Peyer's patch (tissue), 4 donors: ENCODE measurements around the gene FEM1A.
"Not testable (repeated sequence)": the region's sequence is repeated elsewhere in the genome, so short reads cannot be mapped to it uniquely, and the experiment has no call there.

Experiments
- POLR2A ChIP-seq, 2 donors: fragments of 450-650 bp; IDR thresholded peaks; one replicate each; pipeline ENCODE4 v1.5.1; 2017; ENCODE audit warnings: antibody characterized with exemption in 2 of 2, mild to moderate bottlenecking in 2 of 2, moderate library complexity in 2 of 2
- TF ChIP-seq, protein P1 (sequence below), 6 experiments: fragments of 450-650 bp in 4 of 6; fragments of 200-600 bp in 2 of 6; sonication (generic) in 1 of 6; IDR thresholded peaks; one replicate each; pipeline ENCODE4 v1.5.1; 2017 to 2019; ENCODE audit warnings: antibody characterized with exemption in 6 of 6, mild to moderate bottlenecking in 3 of 6, moderate library complexity in 1 of 6

DNA sequence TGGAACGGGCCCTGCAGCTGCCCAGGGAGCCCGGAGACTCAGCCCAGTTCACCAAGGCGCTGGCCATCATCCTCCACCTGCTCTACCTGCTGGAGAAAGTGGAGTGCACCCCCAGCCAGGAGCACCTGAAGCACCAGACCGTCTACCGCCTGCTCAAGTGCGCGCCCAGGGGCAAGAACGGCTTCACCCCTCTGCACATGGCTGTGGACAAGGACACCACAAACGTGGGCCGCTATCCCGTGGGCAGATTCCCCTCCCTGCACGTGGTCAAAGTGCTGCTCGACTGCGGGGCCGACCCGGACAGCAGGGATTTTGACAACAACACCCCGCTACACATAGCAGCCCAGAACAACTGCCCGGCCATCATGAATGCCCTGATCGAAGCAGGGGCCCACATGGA lies 1.7 kb downstream of the FEM1A start:
- TF ChIP-seq, protein P1, sequence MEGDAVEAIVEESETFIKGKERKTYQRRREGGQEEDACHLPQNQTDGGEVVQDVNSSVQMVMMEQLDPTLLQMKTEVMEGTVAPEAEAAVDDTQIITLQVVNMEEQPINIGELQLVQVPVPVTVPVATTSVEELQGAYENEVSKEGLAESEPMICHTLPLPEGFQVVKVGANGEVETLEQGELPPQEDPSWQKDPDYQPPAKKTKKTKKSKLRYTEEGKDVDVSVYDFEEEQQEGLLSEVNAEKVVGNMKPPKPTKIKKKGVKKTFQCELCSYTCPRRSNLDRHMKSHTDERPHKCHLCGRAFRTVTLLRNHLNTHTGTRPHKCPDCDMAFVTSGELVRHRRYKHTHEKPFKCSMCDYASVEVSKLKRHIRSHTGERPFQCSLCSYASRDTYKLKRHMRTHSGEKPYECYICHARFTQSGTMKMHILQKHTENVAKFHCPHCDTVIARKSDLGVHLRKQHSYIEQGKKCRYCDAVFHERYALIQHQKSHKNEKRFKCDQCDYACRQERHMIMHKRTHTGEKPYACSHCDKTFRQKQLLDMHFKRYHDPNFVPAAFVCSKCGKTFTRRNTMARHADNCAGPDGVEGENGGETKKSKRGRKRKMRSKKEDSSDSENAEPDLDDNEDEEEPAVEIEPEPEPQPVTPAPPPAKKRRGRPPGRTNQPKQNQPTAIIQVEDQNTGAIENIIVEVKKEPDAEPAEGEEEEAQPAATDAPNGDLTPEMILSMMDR (IDR thresholded peaks at IDR 0.05), result not testable (repeated sequence)
- not testable (repeated sequence) for TF ChIP-seq POLR2A (IDR thresholded peaks at IDR 0.05)
